ENCODE data around the gene SRD5A2. TPM values are rescaled to one million over a fixed set of nuclear protein-coding genes. Genes with fewer than 3 reads are reported as not detected.

The SRD5A2 gene
- not detected in 2 replicates for total RNA-seq

GRCh38 chr2:31580321-31581117 is at the start of gene SRD5A2:
SRD5A2 (minus strand) TSS chr2:31580938; CDS start chr2:31580900, 38 bp downstream.
- DNase-seq (ENCODE audit: low read depth in 2 of 2): no peak

GRCh38 chr2:31606509-31606908 is 25.8 kb upstream of the SRD5A2 start:
- no peak for DNase-seq (ENCODE audit: low read depth in 2 of 2)

- DNase-seq (ENCODE audit: low read depth in 2 of 2): no peak
These were observed 18.0 kb upstream of the SRD5A2 start for GRCh38 chr2:31598694-31599093.

- no peak for DNase-seq (ENCODE audit: low read depth in 2 of 2)
These were observed 5.5 kb upstream of the SRD5A2 start for GRCh38 chr2:31586230-31586629.

GRCh38 chr2:31581124-31581795 is 522 bp upstream of the SRD5A2 start:
- DNase-seq (ENCODE audit: low read depth in 2 of 2): no peak

GRCh38 chr2:31579996-31580320 is 780 bp downstream of the SRD5A2 start:
- DNase-seq (ENCODE audit: low read depth in 2 of 2): no peak

- DNase-seq (ENCODE audit: low read depth in 2 of 2): no peak
These were observed 2.4 kb downstream of the SRD5A2 start for GRCh38 chr2:31578316-31578715.

- DNase-seq (ENCODE audit: low read depth in 2 of 2): no peak
These were observed 3.6 kb downstream of the SRD5A2 start for GRCh38 chr2:31577143-31577542.

- DNase-seq (ENCODE audit: low read depth in 2 of 2): no peak
These were observed 12.0 kb downstream of the SRD5A2 start for GRCh38 chr2:31568585-31569201.

GRCh38 chr2:31567679-31568078 is 13.1 kb downstream of the SRD5A2 start:
- DNase-seq (ENCODE audit: low read depth in 2 of 2): no peak

- DNase-seq (ENCODE audit: low read depth in 2 of 2): no peak
These were observed 17.4 kb downstream of the SRD5A2 start for GRCh38 chr2:31563273-31563839.

GRCh38 chr2:31561823-31562222 is 18.9 kb downstream of the SRD5A2 start:
- DNase-seq (ENCODE audit: low read depth in 2 of 2): no peak

- DNase-seq (ENCODE audit: low read depth in 2 of 2): no peak
These were observed 22.1 kb downstream of the SRD5A2 start for GRCh38 chr2:31558401-31559295.

GRCh38 chr2:31556940-31557339 is 23.8 kb downstream of the SRD5A2 start:
- DNase-seq (ENCODE audit: low read depth in 2 of 2): no peak

- DNase-seq (ENCODE audit: low read depth in 2 of 2): no peak
These were observed 24.6 kb downstream of the SRD5A2 start for GRCh38 chr2:31555967-31556706.

- no peak for DNase-seq (ENCODE audit: low read depth in 2 of 2)
These were observed 27.4 kb downstream of the SRD5A2 start for GRCh38 chr2:31553362-31553761.

GRCh38 chr2:31547485-31547884 is 33.3 kb downstream of the SRD5A2 start:
- no peak for DNase-seq (ENCODE audit: low read depth in 2 of 2)

GRCh38 chr2:31541853-31542252 is 38.9 kb downstream of the SRD5A2 start:
- DNase-seq (ENCODE audit: low read depth in 2 of 2): no peak

GRCh38 chr2:31539505-31539904 is 41.2 kb downstream of the SRD5A2 start:
- DNase-seq (ENCODE audit: low read depth in 2 of 2): no peak

- DNase-seq (ENCODE audit: low read depth in 2 of 2): no peak
These were observed 45.0 kb downstream of the SRD5A2 start for GRCh38 chr2:31535768-31536167.

- DNase-seq (ENCODE audit: low read depth in 2 of 2): no peak
These were observed 46.1 kb downstream of the SRD5A2 start for GRCh38 chr2:31534636-31535035.
